Measurements from ENCODE around the gene RAB7A. TPM values are rescaled to one million over a fixed set of nuclear protein-coding genes. Genes with fewer than 3 reads are reported as not detected.

Gene RAB7A
- polyA plus RNA-seq, 1 donor from 2014 or later, result 42.4 TPM

DNA sequence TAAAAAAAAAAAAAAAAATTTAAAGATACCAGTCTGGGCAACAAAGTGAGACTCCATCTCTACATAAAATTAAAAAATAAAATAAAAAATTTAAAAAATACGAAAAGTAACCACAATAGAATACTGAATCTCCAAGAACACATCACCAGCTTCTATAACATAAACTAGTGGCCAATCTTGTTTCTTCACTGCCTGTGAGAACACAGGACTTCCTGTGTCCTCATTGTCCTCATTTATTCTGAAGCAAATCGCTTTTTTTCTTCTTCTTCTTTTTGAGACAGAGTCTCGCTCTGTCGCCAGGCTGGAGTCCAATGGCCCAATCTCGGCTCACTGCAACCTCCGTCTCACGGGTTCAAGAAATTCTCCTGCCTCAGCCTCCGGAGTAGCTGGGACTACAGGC is 28.6 kb upstream of the RAB7A start:
- Histone ChIP-seq H3K9ac (ENCODE audit: low read length) (no peak overlapping the region), H3K36me3 (ENCODE audit: insufficient read depth, low read length) (no peaks in the 10 kb centered on the region), H3K9me3 (ENCODE audit: low read length) (no peaks in the 10 kb centered on the region), H3K4me3 (ENCODE audit: low read length) (no peak overlapping the region), H3K9me2 (ENCODE audit: insufficient read depth, low read length) (no peaks in the 10 kb centered on the region), H3K27me3 (ENCODE audit: insufficient read depth, low read depth, low read length) (no peaks in the 10 kb centered on the region), H3K4me2 (ENCODE audit: low read length) (no peak overlapping the region), H4K20me1 (ENCODE audit: insufficient read depth) (no peaks in the 10 kb centered on the region), H3F3A (ENCODE audit: insufficient read depth, low read length, poor library complexity, severe bottlenecking) (no peaks in the 10 kb centered on the region), H2AFZ (ENCODE audit: low read depth, low read length) (no peak overlapping the region), H3K27ac (ENCODE audit: low read length) (no peak overlapping the region), H3K79me2 (replicated peaks; ENCODE audit: insufficient read depth, low read length) (no peaks in the 10 kb centered on the region)
- no peak for TF ChIP-seq POLR2AphosphoS5 (IDR thresholded peaks at IDR 0.05)
- no peak for TF ChIP-seq MXI1 (conservative IDR thresholded peaks at IDR 0.05; ENCODE audit: poor library complexity, severe bottlenecking)
- no peak for TF ChIP-seq RAD21 (conservative IDR thresholded peaks at IDR 0.05)
- TF ChIP-seq SMC3 (conservative IDR thresholded peaks at IDR 0.05; ENCODE audit: poor library complexity), result no peak
- TF ChIP-seq, protein P1, sequence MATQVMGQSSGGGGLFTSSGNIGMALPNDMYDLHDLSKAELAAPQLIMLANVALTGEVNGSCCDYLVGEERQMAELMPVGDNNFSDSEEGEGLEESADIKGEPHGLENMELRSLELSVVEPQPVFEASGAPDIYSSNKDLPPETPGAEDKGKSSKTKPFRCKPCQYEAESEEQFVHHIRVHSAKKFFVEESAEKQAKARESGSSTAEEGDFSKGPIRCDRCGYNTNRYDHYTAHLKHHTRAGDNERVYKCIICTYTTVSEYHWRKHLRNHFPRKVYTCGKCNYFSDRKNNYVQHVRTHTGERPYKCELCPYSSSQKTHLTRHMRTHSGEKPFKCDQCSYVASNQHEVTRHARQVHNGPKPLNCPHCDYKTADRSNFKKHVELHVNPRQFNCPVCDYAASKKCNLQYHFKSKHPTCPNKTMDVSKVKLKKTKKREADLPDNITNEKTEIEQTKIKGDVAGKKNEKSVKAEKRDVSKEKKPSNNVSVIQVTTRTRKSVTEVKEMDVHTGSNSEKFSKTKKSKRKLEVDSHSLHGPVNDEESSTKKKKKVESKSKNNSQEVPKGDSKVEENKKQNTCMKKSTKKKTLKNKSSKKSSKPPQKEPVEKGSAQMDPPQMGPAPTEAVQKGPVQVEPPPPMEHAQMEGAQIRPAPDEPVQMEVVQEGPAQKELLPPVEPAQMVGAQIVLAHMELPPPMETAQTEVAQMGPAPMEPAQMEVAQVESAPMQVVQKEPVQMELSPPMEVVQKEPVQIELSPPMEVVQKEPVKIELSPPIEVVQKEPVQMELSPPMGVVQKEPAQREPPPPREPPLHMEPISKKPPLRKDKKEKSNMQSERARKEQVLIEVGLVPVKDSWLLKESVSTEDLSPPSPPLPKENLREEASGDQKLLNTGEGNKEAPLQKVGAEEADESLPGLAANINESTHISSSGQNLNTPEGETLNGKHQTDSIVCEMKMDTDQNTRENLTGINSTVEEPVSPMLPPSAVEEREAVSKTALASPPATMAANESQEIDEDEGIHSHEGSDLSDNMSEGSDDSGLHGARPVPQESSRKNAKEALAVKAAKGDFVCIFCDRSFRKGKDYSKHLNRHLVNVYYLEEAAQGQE (IDR thresholded peaks at IDR 0.05; ENCODE audit: borderline replicate concordance), result no peak
- no peak for TF ChIP-seq TAF1 (IDR thresholded peaks at IDR 0.05; ENCODE audit: low read depth)
- TF ChIP-seq, protein P2, sequence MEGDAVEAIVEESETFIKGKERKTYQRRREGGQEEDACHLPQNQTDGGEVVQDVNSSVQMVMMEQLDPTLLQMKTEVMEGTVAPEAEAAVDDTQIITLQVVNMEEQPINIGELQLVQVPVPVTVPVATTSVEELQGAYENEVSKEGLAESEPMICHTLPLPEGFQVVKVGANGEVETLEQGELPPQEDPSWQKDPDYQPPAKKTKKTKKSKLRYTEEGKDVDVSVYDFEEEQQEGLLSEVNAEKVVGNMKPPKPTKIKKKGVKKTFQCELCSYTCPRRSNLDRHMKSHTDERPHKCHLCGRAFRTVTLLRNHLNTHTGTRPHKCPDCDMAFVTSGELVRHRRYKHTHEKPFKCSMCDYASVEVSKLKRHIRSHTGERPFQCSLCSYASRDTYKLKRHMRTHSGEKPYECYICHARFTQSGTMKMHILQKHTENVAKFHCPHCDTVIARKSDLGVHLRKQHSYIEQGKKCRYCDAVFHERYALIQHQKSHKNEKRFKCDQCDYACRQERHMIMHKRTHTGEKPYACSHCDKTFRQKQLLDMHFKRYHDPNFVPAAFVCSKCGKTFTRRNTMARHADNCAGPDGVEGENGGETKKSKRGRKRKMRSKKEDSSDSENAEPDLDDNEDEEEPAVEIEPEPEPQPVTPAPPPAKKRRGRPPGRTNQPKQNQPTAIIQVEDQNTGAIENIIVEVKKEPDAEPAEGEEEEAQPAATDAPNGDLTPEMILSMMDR (IDR thresholded peaks at IDR 0.05; ENCODE audit: poor library complexity, severe bottlenecking), result no peak
- no peak for TF ChIP-seq EP300 (conservative IDR thresholded peaks at IDR 0.05; ENCODE audit: poor library complexity, severe bottlenecking)
- no peak for TF ChIP-seq EZH2 (IDR thresholded peaks at IDR 0.05; ENCODE audit: borderline replicate concordance, insufficient read depth, low read length, poor library complexity, severe bottlenecking)

DNA sequence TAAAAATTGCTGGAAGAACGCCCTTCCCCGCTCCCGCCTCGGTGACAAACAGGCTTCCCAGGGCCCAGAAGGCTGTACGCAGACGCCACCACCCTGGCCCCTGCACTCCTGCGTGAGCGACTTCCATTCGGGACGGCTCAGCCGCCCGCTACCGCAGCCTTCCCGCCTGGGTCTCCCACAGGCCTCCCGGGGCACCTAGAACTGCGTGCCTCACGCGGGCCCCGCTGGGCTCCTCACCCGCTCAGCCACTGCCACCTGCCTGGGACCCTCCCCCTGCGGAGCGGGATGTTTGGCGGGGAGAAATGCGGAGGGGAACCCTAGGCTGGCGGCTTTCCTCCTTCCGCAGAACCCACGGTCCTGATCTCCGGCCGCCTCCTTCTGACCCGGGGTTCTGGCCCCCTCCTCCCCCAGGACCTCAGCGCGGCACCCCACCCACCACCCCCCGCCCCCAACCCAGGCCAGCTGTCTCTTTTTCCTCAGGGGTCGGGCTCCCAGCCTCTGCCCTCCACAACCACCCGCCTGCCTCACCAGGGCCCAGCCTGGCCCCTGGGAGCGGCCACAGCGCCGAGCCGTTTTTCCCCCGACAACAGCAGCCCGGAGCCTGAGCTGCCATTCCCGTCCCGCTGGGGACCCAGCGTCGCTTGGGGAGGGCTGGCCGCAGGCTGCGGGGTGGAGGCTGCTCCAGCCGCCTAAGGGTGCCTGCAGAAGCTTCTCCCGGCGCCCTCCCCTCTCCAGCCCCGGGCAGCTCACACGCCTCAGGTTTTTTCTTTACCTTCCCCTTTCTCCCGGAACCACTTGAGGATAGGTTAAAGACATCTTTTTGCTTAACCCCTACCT is 27.6 kb upstream of the RAB7A start:
- Histone ChIP-seq H3K27ac (ENCODE audit: low read length) (no peak overlapping the region), H3K79me2 (replicated peaks; ENCODE audit: insufficient read depth, low read length) (no peaks in the 10 kb centered on the region), H3K4me3 (ENCODE audit: low read length) (no peak overlapping the region), H2AFZ (ENCODE audit: low read depth, low read length) (no peak overlapping the region), H3K9me2 (ENCODE audit: insufficient read depth, low read length) (no peaks in the 10 kb centered on the region), H3F3A (ENCODE audit: insufficient read depth, low read length, poor library complexity, severe bottlenecking) (no peaks in the 10 kb centered on the region), H3K36me3 (ENCODE audit: insufficient read depth, low read length) (no peaks in the 10 kb centered on the region), H3K27me3 (ENCODE audit: insufficient read depth, low read depth, low read length) (no peaks in the 10 kb centered on the region), H3K4me2 (ENCODE audit: low read length) (no peak overlapping the region), H4K20me1 (ENCODE audit: insufficient read depth) (no peaks in the 10 kb centered on the region), H3K9ac (ENCODE audit: low read length) (no peak overlapping the region), H3K9me3 (ENCODE audit: low read length) (no peaks in the 10 kb centered on the region)
- TF ChIP-seq, protein P1 (IDR thresholded peaks at IDR 0.05; ENCODE audit: borderline replicate concordance), result no peak
- TF ChIP-seq RAD21 (conservative IDR thresholded peaks at IDR 0.05) (no peak), EZH2 (IDR thresholded peaks at IDR 0.05; ENCODE audit: borderline replicate concordance, insufficient read depth, low read length, poor library complexity, severe bottlenecking) (no peak), POLR2AphosphoS5 (IDR thresholded peaks at IDR 0.05) (no peak), SMC3 (conservative IDR thresholded peaks at IDR 0.05; ENCODE audit: poor library complexity) (no peak), MXI1 (conservative IDR thresholded peaks at IDR 0.05; ENCODE audit: poor library complexity, severe bottlenecking) (no peak), EP300 (conservative IDR thresholded peaks at IDR 0.05; ENCODE audit: poor library complexity, severe bottlenecking) (no peak), TAF1 (IDR thresholded peaks at IDR 0.05; ENCODE audit: low read depth) (no peak)
- TF ChIP-seq, protein P2 (IDR thresholded peaks at IDR 0.05; ENCODE audit: poor library complexity, severe bottlenecking), result no peak

Data from neural cell (in vitro differentiated cells).